SK-N-SH treated with all-trans-retinoic acid at 6 μM for 48 hours (cell line): ENCODE results near the gene TMEM62.

Experiments
- ATAC-seq: fragments of 200-7000 bp; cut with Tn5 transposase; 3 replicates; pipeline ENCODE4 v1.9.1; 2020; ENCODE audit warnings: mild to moderate bottlenecking, moderate library complexity
- ARNTL ChIP-seq: fragments of 450-650 bp; formaldehyde crosslinking; IDR thresholded peaks from 2 replicates; pipeline ENCODE4 v1.5.0; 2020; ENCODE audit warnings: low read depth, mild to moderate bottlenecking, moderate library complexity, borderline replicate concordance
- BACH2 ChIP-seq: fragments of 250-450 bp; sonication (Bioruptor Pico); IDR thresholded peaks from 2 replicates; pipeline ENCODE4 v1.9.0; 2021; ENCODE audit warnings: mild to moderate bottlenecking, borderline replicate concordance
- CSDC2 ChIP-seq: fragments of 250-450 bp; sonication (Bioruptor Pico); IDR thresholded peaks from 2 replicates; pipeline ENCODE4 v1.5.0; 2020; ENCODE audit warnings: mild to moderate bottlenecking, moderate library complexity
- ESRRG ChIP-seq: fragments of 250-450 bp; sonication (Bioruptor Pico); IDR thresholded peaks from 2 replicates; pipeline ENCODE4 v1.6.1; 2021; ENCODE audit warnings: mild to moderate bottlenecking
- GLIS3 ChIP-seq: fragments of 250-450 bp; sonication (Bioruptor Pico); IDR thresholded peaks from 2 replicates; pipeline ENCODE4 v1.5.0; 2020; ENCODE audit warnings: mild to moderate bottlenecking, moderate library complexity
- ISL1 ChIP-seq: fragments of 250-450 bp; sonication (Bioruptor Pico); IDR thresholded peaks from 2 replicates; pipeline ENCODE4 v2.1.2; 2022; ENCODE audit warnings: mild to moderate bottlenecking, moderate library complexity
- OSR1 ChIP-seq: fragments of 250-450 bp; sonication (Bioruptor Pico); IDR thresholded peaks from 2 replicates; pipeline ENCODE4 v1.8.0; 2022; ENCODE audit warnings: moderate library complexity, mild to moderate bottlenecking, inconsistent platforms
- PPARA ChIP-seq: fragments of 250-450 bp; sonication (Bioruptor Pico); IDR thresholded peaks from 2 replicates; pipeline ENCODE4 v1.5.0; 2020; ENCODE audit warnings: mild to moderate bottlenecking, borderline replicate concordance
- RARB ChIP-seq: fragments of 250-450 bp; sonication (Bioruptor Pico); IDR thresholded peaks from 2 replicates; pipeline ENCODE4 v1.8.0; 2021; ENCODE audit warnings: mild to moderate bottlenecking, moderate library complexity
- SNAI2 ChIP-seq: fragments of 250-450 bp; sonication (Bioruptor Pico); IDR thresholded peaks from 2 replicates; pipeline ENCODE4 v1.5.0; 2020; ENCODE audit warnings: mild to moderate bottlenecking, moderate library complexity
- TOX ChIP-seq: fragments of 250-450 bp; sonication (Bioruptor Pico); IDR thresholded peaks from 2 replicates; pipeline ENCODE4 v1.8.0; 2021; ENCODE audit warnings: mild to moderate bottlenecking, moderate library complexity, borderline replicate concordance
- ZC3H10 ChIP-seq: fragments of 250-450 bp; sonication (Bioruptor Pico); IDR thresholded peaks from 2 replicates; pipeline ENCODE4 v1.5.1; 2021; ENCODE audit warnings: mild to moderate bottlenecking, moderate library complexity
- ZFP3 ChIP-seq: fragments of 250-450 bp; sonication (Bioruptor Pico); IDR thresholded peaks from 2 replicates; pipeline ENCODE4 v1.5.0; 2020; ENCODE audit warnings: mild to moderate bottlenecking, moderate library complexity
- ZFP30 ChIP-seq: fragments of 450-650 bp; formaldehyde crosslinking; IDR thresholded peaks from 2 replicates; pipeline ENCODE4 v1.5.0; 2022; ENCODE audit warnings: mild to moderate bottlenecking, moderate library complexity
- ZNF565 ChIP-seq: fragments of 450-650 bp; formaldehyde crosslinking; conservative IDR thresholded peaks from 2 replicates; pipeline ENCODE4 v1.5.0; 2020; ENCODE audit warnings: low read depth, mild to moderate bottlenecking, moderate library complexity
- ZNF70 ChIP-seq: fragments of 450-650 bp; formaldehyde crosslinking; IDR thresholded peaks from 2 replicates; pipeline ENCODE4 v1.5.0; 2020; ENCODE audit warnings: mild to moderate bottlenecking, moderate library complexity
- ZNF8 ChIP-seq: fragments of 450-650 bp; formaldehyde crosslinking; IDR thresholded peaks from 2 replicates; pipeline ENCODE4 v1.5.0; 2020; ENCODE audit warnings: mild to moderate bottlenecking, moderate library complexity
- TF ChIP-seq, protein P1 (sequence below): fragments of 250-450 bp; sonication (Bioruptor Pico); IDR thresholded peaks from 2 replicates; pipeline ENCODE4 v1.8.0; 2020; ENCODE audit warnings: mild to moderate bottlenecking, moderate library complexity, borderline replicate concordance
- TF ChIP-seq, protein P2 (sequence below): fragments of 250-450 bp; sonication (Bioruptor Pico); IDR thresholded peaks from 2 replicates; pipeline ENCODE4 v1.5.0; 2020; ENCODE audit warnings: mild to moderate bottlenecking, moderate library complexity
- TF ChIP-seq, protein P3 (sequence below): fragments of 250-450 bp; sonication (Bioruptor Pico); IDR thresholded peaks from 2 replicates; pipeline ENCODE4 v1.5.1; 2021; ENCODE audit warnings: mild to moderate bottlenecking, moderate library complexity
- TF ChIP-seq, protein P4 (sequence below): fragments of 250-450 bp; sonication (Bioruptor Pico); IDR thresholded peaks from 2 replicates; pipeline ENCODE4 v1.5.1; 2020; ENCODE audit warnings: low read depth, mild to moderate bottlenecking, moderate library complexity

TMEM62 gene

DNA sequence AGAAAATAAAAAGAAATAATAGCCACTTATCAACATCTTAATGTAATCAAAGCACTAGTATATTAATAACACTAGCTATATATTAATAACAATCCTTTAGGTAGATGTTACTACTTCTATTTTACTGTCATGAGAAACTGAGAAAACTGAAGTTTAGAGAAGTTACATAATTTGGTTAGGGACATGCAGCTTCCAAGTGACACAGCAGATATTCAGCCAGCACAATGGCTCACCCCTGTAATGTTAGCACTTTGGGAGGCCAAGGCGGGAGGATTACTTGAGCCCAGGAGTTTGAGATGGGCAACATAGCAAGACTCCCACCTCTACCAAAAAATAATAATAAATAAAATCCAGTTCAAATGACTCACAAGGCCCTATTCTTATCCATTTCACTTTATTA, 25.6 kb upstream of the TMEM62 start (continued):
- TF ChIP-seq, protein P1, sequence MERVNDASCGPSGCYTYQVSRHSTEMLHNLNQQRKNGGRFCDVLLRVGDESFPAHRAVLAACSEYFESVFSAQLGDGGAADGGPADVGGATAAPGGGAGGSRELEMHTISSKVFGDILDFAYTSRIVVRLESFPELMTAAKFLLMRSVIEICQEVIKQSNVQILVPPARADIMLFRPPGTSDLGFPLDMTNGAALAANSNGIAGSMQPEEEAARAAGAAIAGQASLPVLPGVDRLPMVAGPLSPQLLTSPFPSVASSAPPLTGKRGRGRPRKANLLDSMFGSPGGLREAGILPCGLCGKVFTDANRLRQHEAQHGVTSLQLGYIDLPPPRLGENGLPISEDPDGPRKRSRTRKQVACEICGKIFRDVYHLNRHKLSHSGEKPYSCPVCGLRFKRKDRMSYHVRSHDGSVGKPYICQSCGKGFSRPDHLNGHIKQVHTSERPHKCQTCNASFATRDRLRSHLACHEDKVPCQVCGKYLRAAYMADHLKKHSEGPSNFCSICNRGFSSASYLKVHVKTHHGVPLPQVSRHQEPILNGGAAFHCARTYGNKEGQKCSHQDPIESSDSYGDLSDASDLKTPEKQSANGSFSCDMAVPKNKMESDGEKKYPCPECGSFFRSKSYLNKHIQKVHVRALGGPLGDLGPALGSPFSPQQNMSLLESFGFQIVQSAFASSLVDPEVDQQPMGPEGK (CRISPR knock-in tag) = no peak
- no peak for TF ChIP-seq ZNF8
- no peak for TF ChIP-seq ZNF565 (CRISPR knock-in tag)
- TF ChIP-seq ZNF70 (CRISPR knock-in tag) = no peak
- no peak for TF ChIP-seq ZFP30 (CRISPR knock-in tag)
- no peak for TF ChIP-seq ZC3H10 (CRISPR knock-in tag)
- no peak for TF ChIP-seq CSDC2
- no peak for TF ChIP-seq GLIS3 (CRISPR knock-in tag)
- no peak for TF ChIP-seq RARB (CRISPR knock-in tag)
- TF ChIP-seq, protein P2, sequence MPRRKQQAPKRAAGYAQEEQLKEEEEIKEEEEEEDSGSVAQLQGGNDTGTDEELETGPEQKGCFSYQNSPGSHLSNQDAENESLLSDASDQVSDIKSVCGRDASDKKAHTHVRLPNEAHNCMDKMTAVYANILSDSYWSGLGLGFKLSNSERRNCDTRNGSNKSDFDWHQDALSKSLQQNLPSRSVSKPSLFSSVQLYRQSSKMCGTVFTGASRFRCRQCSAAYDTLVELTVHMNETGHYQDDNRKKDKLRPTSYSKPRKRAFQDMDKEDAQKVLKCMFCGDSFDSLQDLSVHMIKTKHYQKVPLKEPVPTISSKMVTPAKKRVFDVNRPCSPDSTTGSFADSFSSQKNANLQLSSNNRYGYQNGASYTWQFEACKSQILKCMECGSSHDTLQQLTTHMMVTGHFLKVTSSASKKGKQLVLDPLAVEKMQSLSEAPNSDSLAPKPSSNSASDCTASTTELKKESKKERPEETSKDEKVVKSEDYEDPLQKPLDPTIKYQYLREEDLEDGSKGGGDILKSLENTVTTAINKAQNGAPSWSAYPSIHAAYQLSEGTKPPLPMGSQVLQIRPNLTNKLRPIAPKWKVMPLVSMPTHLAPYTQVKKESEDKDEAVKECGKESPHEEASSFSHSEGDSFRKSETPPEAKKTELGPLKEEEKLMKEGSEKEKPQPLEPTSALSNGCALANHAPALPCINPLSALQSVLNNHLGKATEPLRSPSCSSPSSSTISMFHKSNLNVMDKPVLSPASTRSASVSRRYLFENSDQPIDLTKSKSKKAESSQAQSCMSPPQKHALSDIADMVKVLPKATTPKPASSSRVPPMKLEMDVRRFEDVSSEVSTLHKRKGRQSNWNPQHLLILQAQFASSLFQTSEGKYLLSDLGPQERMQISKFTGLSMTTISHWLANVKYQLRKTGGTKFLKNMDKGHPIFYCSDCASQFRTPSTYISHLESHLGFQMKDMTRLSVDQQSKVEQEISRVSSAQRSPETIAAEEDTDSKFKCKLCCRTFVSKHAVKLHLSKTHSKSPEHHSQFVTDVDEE (CRISPR knock-in tag) = no peak
- TF ChIP-seq SNAI2 (CRISPR knock-in tag) = no peak

DNA sequence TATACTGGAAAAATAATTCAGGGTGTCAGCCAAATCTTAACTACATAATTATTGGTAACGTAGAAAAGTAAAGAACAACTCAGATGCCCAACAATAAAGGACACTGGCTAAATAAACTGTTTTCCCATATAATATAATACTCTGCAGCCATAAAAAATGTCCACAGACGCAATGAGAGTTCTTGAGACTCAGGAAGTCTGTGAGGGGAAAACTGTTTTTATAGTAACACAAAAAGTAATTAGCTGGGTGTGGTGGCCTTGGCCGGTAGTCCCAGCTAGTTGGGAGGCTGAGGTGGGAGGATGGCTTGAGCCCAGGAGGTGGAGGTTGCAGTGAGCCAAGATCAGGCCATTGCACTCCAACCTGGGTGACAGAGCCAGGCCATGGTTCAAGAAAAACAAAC, 22.0 kb upstream of the TMEM62 start:
- no peak for ATAC-seq
- no peak for TF ChIP-seq ZC3H10 (CRISPR knock-in tag)
- TF ChIP-seq ZFP30 (CRISPR knock-in tag) = no peak
- TF ChIP-seq ARNTL (CRISPR knock-in tag) = no peak
- no peak for TF ChIP-seq BACH2 (CRISPR knock-in tag)
- TF ChIP-seq ISL1 (CRISPR knock-in tag) = no peak
- no peak for TF ChIP-seq OSR1
- TF ChIP-seq, protein P3, sequence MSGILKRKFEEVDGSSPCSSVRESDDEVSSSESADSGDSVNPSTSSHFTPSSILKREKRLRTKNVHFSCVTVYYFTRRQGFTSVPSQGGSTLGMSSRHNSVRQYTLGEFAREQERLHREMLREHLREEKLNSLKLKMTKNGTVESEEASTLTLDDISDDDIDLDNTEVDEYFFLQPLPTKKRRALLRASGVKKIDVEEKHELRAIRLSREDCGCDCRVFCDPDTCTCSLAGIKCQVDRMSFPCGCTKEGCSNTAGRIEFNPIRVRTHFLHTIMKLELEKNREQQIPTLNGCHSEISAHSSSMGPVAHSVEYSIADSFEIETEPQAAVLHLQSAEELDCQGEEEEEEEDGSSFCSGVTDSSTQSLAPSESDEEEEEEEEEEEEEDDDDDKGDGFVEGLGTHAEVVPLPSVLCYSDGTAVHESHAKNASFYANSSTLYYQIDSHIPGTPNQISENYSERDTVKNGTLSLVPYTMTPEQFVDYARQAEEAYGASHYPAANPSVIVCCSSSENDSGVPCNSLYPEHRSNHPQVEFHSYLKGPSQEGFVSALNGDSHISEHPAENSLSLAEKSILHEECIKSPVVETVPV = no peak
- TF ChIP-seq RARB (CRISPR knock-in tag) = no peak
- TF ChIP-seq PPARA (CRISPR knock-in tag) = no peak
- no peak for TF ChIP-seq ZNF565 (CRISPR knock-in tag)
- no peak for TF ChIP-seq SNAI2 (CRISPR knock-in tag)
- TF ChIP-seq ZNF70 (CRISPR knock-in tag) = no peak
- no peak for TF ChIP-seq ESRRG (CRISPR knock-in tag)
- no peak for TF ChIP-seq TOX (CRISPR knock-in tag)
- TF ChIP-seq GLIS3 (CRISPR knock-in tag) = no peak
- TF ChIP-seq, all 23 proteins: peak for 0

DNA sequence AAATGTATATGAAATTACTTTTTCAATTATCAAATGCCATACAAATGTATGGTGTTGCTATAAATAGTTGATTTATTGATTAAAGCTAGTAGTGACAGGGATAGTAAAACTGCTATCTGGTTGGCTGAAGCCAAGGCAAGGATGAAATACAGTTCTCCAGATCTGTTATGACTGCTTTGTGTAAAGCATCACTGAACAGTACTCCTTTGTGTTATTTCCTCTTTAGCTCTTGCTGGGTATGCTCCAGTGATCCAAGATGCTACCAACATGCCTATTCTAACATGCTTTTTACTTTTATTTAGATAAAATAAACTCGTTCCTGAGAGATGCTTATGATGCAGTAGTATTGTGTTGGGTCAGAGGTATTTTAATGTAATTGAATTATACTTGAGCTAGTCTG, 15.1 kb upstream of the TMEM62 start:
- ATAC-seq = no peak
- TF ChIP-seq, protein P4, sequence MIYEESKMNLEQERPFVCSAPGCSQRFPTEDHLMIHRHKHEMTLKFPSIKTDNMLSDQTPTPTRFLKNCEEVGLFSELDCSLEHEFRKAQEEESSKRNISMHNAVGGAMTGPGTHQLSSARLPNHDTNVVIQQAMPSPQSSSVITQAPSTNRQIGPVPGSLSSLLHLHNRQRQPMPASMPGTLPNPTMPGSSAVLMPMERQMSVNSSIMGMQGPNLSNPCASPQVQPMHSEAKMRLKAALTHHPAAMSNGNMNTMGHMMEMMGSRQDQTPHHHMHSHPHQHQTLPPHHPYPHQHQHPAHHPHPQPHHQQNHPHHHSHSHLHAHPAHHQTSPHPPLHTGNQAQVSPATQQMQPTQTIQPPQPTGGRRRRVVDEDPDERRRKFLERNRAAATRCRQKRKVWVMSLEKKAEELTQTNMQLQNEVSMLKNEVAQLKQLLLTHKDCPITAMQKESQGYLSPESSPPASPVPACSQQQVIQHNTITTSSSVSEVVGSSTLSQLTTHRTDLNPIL = no peak
- no peak for TF ChIP-seq SNAI2 (CRISPR knock-in tag)
- no peak for TF ChIP-seq PPARA (CRISPR knock-in tag)
- no peak for TF ChIP-seq CSDC2
- TF ChIP-seq ZFP3 (CRISPR knock-in tag) = no peak
- no peak for TF ChIP-seq RARB (CRISPR knock-in tag)

DNA sequence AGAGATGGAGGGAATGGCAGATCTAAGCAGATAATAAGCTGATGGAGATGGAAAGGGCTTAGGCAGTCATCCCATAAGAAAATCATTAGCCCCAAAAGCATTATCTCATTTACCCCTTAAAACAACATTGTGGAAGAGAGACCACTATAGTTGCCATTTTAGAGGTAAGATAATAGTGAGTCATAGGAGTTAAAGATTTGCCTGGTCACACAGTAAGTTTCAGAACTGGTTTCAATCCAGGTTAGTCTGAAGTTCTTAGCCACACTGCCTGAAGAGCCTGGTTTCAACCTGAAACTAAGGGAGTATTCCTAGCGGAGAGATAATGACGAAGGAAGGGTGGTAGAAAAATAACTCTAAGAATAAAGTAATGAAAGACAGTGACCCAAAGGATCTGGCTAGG, 14.6 kb upstream of the TMEM62 start:
- ATAC-seq = no peak
- TF ChIP-seq, protein P2 (CRISPR knock-in tag) = no peak
- no peak for TF ChIP-seq ZFP30 (CRISPR knock-in tag)
- TF ChIP-seq ZNF8 = no peak
- TF ChIP-seq ESRRG (CRISPR knock-in tag) = no peak
- TF ChIP-seq, protein P3 = no peak
- TF ChIP-seq BACH2 (CRISPR knock-in tag) = no peak
- TF ChIP-seq CSDC2 = no peak
- TF ChIP-seq GLIS3 (CRISPR knock-in tag) = no peak
- TF ChIP-seq, protein P1 (CRISPR knock-in tag) = no peak
- no peak for TF ChIP-seq OSR1
- TF ChIP-seq ZFP3 (CRISPR knock-in tag) = no peak
- TF ChIP-seq SNAI2 (CRISPR knock-in tag) = no peak
